Measurements from ENCODE around the gene EML6. TPM values are rescaled to one million over a fixed set of nuclear protein-coding genes. Genes with fewer than 3 reads are reported as not detected.

EML6 gene
- polyA plus RNA-seq, 1 of the 3 experiments (the other 2 are of a cell fraction), result 1.1 TPM

DNA sequence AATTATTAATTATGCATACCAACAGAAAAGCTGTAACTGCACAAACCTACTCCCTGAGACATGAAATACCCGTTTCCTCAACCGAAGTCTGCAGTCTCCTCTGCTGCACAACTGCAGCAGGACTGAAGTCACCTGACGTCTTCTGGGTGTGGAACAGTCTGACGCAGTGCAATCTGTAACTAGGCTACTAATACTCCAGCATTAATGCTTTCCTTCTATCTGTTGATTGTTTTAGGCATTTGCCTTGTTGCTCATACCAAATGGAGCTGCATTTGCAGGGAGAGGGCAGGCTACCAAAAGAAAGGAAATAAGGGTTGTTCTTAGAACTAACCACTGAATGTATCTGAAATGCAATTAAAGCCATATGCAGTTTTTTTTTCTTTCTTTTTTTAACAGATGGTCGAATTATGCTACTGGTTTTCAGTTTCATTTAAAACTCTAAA, 286.7 kb downstream of the EML6 start:
- peak overlapping the region in 1 of 2 experiments; percentile 43; a peak in 2 of 4 replicates for H3K27ac ChIP-seq (ENCODE audit: low read depth in 2 of 2, low read length in 1 of 2)
- H3K9me3 ChIP-seq, result no peaks in the 10 kb centered on the region
- H3K4me2 ChIP-seq, result peak overlapping the region; percentile 46
- no peaks in the 10 kb centered on the region for H3K27me3 ChIP-seq (ENCODE audit: insufficient read depth)
- H3K4me1 ChIP-seq (ENCODE audit: control insufficient read depth in 1 of 2, insufficient read depth in 2 of 2, low read depth in 1 of 2, low read length in 1 of 2), result peaks cover 28 to 83% of the 10 kb centered on the region in 2 experiments; a peak in 3 of 4 replicates
- H3K9ac ChIP-seq, result no peak overlapping the region
- H3K4me3 ChIP-seq (ENCODE audit: low read depth in 2 of 2, low read length in 1 of 2), result peak overlapping the region in 1 of 2 experiments; percentile 1; a peak in 1 of 4 replicates
- peaks cover 51% of the 10 kb centered on the region for H3F3A ChIP-seq (replicated peaks; ENCODE audit: insufficient read depth)
- CTCF ChIA-PET, result interaction anchor here (0.7 to 13.2 kb wide), 6 partner anchors 11 to 903 kb away, joined by 3 to 215 read pairs (median 4); no protein-coding TSS in a partner anchor
- peaks cover 100% of the 10 kb centered on the region for H3K79me2 ChIP-seq (ENCODE audit: insufficient read depth)
- H2AFZ ChIP-seq (ENCODE audit: low read depth), result no peak overlapping the region
- no peaks in the 10 kb centered on the region for H3K9me2 ChIP-seq
- H4K20me1 ChIP-seq (ENCODE audit: insufficient read depth), result peaks cover 100% of the 10 kb centered on the region
- no peak for DNase-seq
- peaks cover 4 to 27% of the 10 kb centered on the region in 2 experiments for H3K36me3 ChIP-seq (replicated peaks in 1 of 2; ENCODE audit: control insufficient read depth in 1 of 2, insufficient read depth in 2 of 2, low read length in 1 of 2)
- WGBS (ENCODE audit: low lambda C conversion rate), result 45% methylated on average over 5 of the region's 5 CpGs
- TF ChIP-seq USF2 (IDR thresholded peaks at IDR 0.05; ENCODE audit: borderline replicate concordance, low read depth, low read length), result no peak
- TF ChIP-seq USF1 (IDR thresholded peaks at IDR 0.05; ENCODE audit: borderline replicate concordance, low read depth), result peak; percentile 9; the same call in 1 of the 2 replicates
- TF ChIP-seq, protein P1, sequence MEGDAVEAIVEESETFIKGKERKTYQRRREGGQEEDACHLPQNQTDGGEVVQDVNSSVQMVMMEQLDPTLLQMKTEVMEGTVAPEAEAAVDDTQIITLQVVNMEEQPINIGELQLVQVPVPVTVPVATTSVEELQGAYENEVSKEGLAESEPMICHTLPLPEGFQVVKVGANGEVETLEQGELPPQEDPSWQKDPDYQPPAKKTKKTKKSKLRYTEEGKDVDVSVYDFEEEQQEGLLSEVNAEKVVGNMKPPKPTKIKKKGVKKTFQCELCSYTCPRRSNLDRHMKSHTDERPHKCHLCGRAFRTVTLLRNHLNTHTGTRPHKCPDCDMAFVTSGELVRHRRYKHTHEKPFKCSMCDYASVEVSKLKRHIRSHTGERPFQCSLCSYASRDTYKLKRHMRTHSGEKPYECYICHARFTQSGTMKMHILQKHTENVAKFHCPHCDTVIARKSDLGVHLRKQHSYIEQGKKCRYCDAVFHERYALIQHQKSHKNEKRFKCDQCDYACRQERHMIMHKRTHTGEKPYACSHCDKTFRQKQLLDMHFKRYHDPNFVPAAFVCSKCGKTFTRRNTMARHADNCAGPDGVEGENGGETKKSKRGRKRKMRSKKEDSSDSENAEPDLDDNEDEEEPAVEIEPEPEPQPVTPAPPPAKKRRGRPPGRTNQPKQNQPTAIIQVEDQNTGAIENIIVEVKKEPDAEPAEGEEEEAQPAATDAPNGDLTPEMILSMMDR (IDR thresholded peaks at IDR 0.05), result no peak
- no peak for TF ChIP-seq EP300 (IDR thresholded peaks at IDR 0.05; ENCODE audit: borderline replicate concordance in 1 of 2, low read depth in 1 of 2, low read length in 1 of 2)
- no peak for TF ChIP-seq SMC3 (IDR thresholded peaks at IDR 0.05; ENCODE audit: low read depth, low read length)
- no peak for TF ChIP-seq MXI1 (IDR thresholded peaks at IDR 0.05; ENCODE audit: low read depth, low read length)
- no peak for TF ChIP-seq FOXJ3 (CRISPR knock-in tag; IDR thresholded peaks at IDR 0.05)
- POLR2A ChIA-PET, result no interaction called here

GRCh38 chr2:55010915-55011314, 287.5 kb downstream of the EML6 start:
- ChIA-PET POLR2A (no interaction called here), CTCF (interaction anchor here (0.7 to 13.2 kb wide), 7 partner anchors 10 to 903 kb away, joined by 3 to 215 read pairs (median 5); no protein-coding TSS in a partner anchor)
- H3K4me1 ChIP-seq (ENCODE audit: control insufficient read depth in 1 of 2, insufficient read depth in 2 of 2, low read depth in 1 of 2, low read length in 1 of 2), result peaks cover 28 to 77% of the 10 kb centered on the region in 2 experiments; a peak in 3 of 4 replicates
- H4K20me1 ChIP-seq (ENCODE audit: insufficient read depth), result peaks cover 100% of the 10 kb centered on the region
- H2AFZ ChIP-seq (ENCODE audit: low read depth), result no peak overlapping the region
- peaks cover 49% of the 10 kb centered on the region for H3F3A ChIP-seq (replicated peaks; ENCODE audit: insufficient read depth)
- H3K4me3 ChIP-seq (ENCODE audit: low read depth in 2 of 2, low read length in 1 of 2), result no peak overlapping the region
- H3K36me3 ChIP-seq (replicated peaks in 1 of 2; ENCODE audit: control insufficient read depth in 1 of 2, insufficient read depth in 2 of 2, low read length in 1 of 2), result peaks cover 4 to 27% of the 10 kb centered on the region in 2 experiments
- peaks cover 100% of the 10 kb centered on the region for H3K79me2 ChIP-seq (ENCODE audit: insufficient read depth)
- H3K4me2 ChIP-seq, result peak overlapping the region; percentile 46; the same call in 1 of the 2 replicates
- no peaks in the 10 kb centered on the region for H3K9me3 ChIP-seq
- no peak overlapping the region; a peak in 1 of 4 replicates for H3K27ac ChIP-seq (ENCODE audit: low read depth in 2 of 2, low read length in 1 of 2)
- no peaks in the 10 kb centered on the region for H3K9me2 ChIP-seq
- DNase-seq, result no peak
- no peaks in the 10 kb centered on the region for H3K27me3 ChIP-seq (ENCODE audit: insufficient read depth)
- TF ChIP-seq TCF12 (IDR thresholded peaks at IDR 0.05), result no peak
- no peak for TF ChIP-seq YY1 (IDR thresholded peaks at IDR 0.05; ENCODE audit: low read depth)
- TF ChIP-seq GABPA (IDR thresholded peaks at IDR 0.05; ENCODE audit: low read depth), result no peak
- no peak for TF ChIP-seq FOXM1 (IDR thresholded peaks at IDR 0.05; ENCODE audit: low read depth)
- 84% methylated on average over 2 of the region's 2 CpGs for WGBS (ENCODE audit: low lambda C conversion rate)
- H3K9ac ChIP-seq, result no peak overlapping the region

Data from SK-N-SH (cell line).